Vagina (tissue), 2 donors: Measurements from ENCODE around the gene TAF3. TPM values are rescaled to one million over a fixed set of nuclear protein-coding genes. Genes with fewer than 3 reads are reported as not detected.

Source experiments
- DNase-seq, 2 donors: peaks; one replicate each; pipeline ENCODE4 v3.0.0-alpha.2; 2017; ENCODE audit errors: extremely low spot score in 2 of 2
- H3K27ac ChIP-seq: fragments of 200-600 bp; sonication (generic); one replicate; pipeline ENCODE4 v1.5.1; 2019
- H3K27me3 ChIP-seq: fragments of 200-600 bp; sonication (generic); one replicate; pipeline ENCODE4 v1.5.1; 2019
- H3K36me3 ChIP-seq, 2 donors: fragments of 200-600 bp; sonication (generic); one replicate each; pipeline ENCODE4 v1.5.1; 2017 to 2019
- H3K4me1 ChIP-seq: fragments of 200-600 bp; sonication (generic); one replicate; pipeline ENCODE4 v1.5.1; 2019
- H3K4me3 ChIP-seq, 2 donors: fragments of 200-600 bp; sonication (generic); 1 replicate in 1 of 2; 2 replicates in 1 of 2; pipeline ENCODE4 v1.5.1; 2016 to 2019
- H3K9me3 ChIP-seq: fragments of 200-600 bp; sonication (generic); one replicate; pipeline ENCODE4 v1.5.1; 2019
- POLR2A ChIP-seq, 2 donors: fragments of 450-650 bp; IDR thresholded peaks; one replicate each; pipeline ENCODE4 v1.6.1; 2017; ENCODE audit warnings: antibody characterized with exemption in 2 of 2, mild to moderate bottlenecking in 2 of 2, moderate library complexity in 2 of 2
- POLR2AphosphoS5 ChIP-seq, 2 donors: sonication (generic); formaldehyde crosslinking; IDR thresholded peaks; one replicate each; pipeline ENCODE4 v1.9.0; 2017; ENCODE audit warnings: antibody characterized with exemption in 2 of 2, mild to moderate bottlenecking in 2 of 2, low read depth in 1 of 2; ENCODE audit not compliant: insufficient read depth in 1 of 2
- intact Hi-C: fragments of 100-400 bp; cut with DNase I; formaldehyde crosslinking; loops from one replicate; pipeline ENCODE4 v1.15.1; 2023
- total RNA-seq: library from RNA; depleted of rRNA; stranded (reverse); fragments of >200 nt; gene quantifications from one replicate; pipeline ENCODE4 v1.2.3, GENCODE V29; 2016
- TF ChIP-seq, protein P1 (sequence below), 3 experiments: fragments of 450-650 bp in 2 of 3; fragments of 200-600 bp in 1 of 3; sonication (generic) in 1 of 3; IDR thresholded peaks; one replicate each; pipeline ENCODE4 v1.5.1; 2017 to 2019; ENCODE audit warnings: antibody characterized with exemption in 3 of 3, mild to moderate bottlenecking in 2 of 3, moderate library complexity in 2 of 3

Gene TAF3
- total RNA-seq, 1 donor from 2014 or later = 9.8 TPM

DNA sequence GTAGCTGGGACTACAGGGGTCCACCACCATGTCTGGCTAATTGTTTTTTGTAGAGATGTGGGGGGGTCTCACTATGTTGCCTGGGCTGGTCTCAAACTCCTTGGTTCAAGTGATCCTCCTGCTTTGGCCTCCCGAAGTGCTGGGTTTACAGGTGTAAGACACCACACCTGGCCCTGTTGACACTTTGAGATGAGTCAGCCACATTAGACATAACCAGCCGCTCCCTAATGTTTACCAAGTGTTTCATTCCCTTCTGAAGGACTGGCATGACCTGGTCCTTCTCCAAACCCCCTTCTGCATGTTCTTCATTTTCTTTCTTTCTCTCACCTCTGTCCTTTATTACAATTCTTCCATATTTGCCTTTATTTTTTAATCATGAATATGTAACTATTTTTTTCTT, 67.8 kb downstream of the TAF3 start:
- Histone ChIP-seq H3K27me3 (no peaks in the 10 kb centered on the region), H3K36me3 (no peaks in the 10 kb centered on the region), H3K9me3 (no peaks in the 10 kb centered on the region), H3K27ac (no peak overlapping the region), H3K4me3 (no peak overlapping the region), H3K4me1 (no peaks in the 10 kb centered on the region)
- TF ChIP-seq, protein P1, sequence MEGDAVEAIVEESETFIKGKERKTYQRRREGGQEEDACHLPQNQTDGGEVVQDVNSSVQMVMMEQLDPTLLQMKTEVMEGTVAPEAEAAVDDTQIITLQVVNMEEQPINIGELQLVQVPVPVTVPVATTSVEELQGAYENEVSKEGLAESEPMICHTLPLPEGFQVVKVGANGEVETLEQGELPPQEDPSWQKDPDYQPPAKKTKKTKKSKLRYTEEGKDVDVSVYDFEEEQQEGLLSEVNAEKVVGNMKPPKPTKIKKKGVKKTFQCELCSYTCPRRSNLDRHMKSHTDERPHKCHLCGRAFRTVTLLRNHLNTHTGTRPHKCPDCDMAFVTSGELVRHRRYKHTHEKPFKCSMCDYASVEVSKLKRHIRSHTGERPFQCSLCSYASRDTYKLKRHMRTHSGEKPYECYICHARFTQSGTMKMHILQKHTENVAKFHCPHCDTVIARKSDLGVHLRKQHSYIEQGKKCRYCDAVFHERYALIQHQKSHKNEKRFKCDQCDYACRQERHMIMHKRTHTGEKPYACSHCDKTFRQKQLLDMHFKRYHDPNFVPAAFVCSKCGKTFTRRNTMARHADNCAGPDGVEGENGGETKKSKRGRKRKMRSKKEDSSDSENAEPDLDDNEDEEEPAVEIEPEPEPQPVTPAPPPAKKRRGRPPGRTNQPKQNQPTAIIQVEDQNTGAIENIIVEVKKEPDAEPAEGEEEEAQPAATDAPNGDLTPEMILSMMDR (IDR thresholded peaks at IDR 0.05) = no peak
- no peak for TF ChIP-seq POLR2AphosphoS5 (IDR thresholded peaks at IDR 0.05; ENCODE audit: insufficient read depth in 1 of 2, low read depth in 1 of 2)
- no peak for TF ChIP-seq POLR2A (IDR thresholded peaks at IDR 0.05)
- intact Hi-C loops = no loop called here
- no peak for DNase-seq

DNA sequence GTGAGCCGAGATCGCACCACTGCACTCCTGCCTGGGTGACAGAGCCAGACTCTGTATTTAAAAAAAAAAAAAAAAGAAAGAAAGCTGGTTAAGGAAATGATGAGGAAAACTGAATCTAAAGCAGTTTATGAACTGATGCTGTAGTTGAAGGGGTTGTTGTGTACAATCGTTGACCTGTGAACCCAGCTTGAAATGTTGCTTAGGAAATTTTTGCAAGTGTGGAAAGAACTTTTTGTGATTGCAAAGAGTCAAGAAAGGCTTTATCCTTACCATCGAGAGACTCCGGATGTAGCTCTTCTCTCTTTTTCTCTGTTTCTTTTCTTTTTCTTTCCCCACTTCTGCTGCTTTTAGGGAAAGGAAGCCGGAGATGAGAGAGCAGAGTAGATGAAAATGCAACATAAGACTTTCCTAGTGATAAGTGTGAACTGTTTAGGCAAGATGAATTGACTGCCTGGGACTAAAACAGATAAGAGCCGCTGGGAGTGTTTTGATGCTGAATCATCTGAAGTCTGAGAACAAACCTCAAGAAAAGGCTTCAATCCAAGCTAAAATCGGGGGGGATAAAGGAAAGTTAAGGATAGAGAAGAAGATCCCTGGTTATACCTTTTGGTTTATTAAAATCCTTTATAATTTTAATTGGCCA, 69.0 kb downstream of the TAF3 start:
- H3K4me1 ChIP-seq = no peaks in the 10 kb centered on the region
- intact Hi-C loops = no loop called here
- H3K9me3 ChIP-seq = no peaks in the 10 kb centered on the region
- H3K27ac ChIP-seq = no peak overlapping the region
- TF ChIP-seq POLR2AphosphoS5 (IDR thresholded peaks at IDR 0.05; ENCODE audit: insufficient read depth in 1 of 2, low read depth in 1 of 2) (no peak), POLR2A (IDR thresholded peaks at IDR 0.05) (no peak)
- TF ChIP-seq, protein P1 (IDR thresholded peaks at IDR 0.05) = no peak
- no peak overlapping the region for H3K4me3 ChIP-seq
- H3K36me3 ChIP-seq = no peaks in the 10 kb centered on the region
- no peak for DNase-seq
- no peaks in the 10 kb centered on the region for H3K27me3 ChIP-seq

DNA sequence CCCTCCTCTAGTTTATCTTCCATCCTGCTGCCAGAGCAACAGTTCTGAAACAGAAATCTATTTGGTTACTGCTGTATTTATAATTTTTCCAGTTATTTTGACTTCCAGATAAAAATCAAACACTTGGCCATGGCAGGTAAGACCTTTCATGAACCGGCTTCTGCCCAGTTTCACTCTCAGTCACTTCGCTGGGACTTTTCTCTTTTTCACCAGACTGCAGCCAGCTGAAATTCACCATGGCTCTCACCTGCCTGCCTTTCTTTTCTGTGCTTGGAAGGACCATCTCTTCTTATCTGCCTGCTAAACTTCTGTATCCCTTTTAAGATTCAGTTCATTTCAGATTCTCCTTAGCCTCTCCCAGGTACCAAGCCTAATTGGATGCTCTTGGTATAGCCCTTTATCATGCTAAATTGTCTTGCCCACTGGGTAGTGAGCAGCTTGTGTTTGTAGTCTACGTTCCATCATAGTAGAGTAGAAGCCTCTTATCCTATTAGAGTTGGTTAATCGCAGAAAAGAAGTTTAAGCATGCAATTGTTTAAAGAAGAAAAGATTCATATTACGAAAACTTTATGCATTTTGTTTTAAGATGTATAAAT, 71.7 kb downstream of the TAF3 start:
- Histone ChIP-seq H3K27ac (no peak overlapping the region), H3K4me1 (peaks cover 3% of the 10 kb centered on the region), H3K9me3 (no peaks in the 10 kb centered on the region), H3K27me3 (no peaks in the 10 kb centered on the region), H3K36me3 (no peaks in the 10 kb centered on the region), H3K4me3 (no peak overlapping the region)
- no peak for TF ChIP-seq POLR2A (IDR thresholded peaks at IDR 0.05)
- TF ChIP-seq POLR2AphosphoS5 (IDR thresholded peaks at IDR 0.05; ENCODE audit: insufficient read depth in 1 of 2, low read depth in 1 of 2) = no peak
- DNase-seq = no peak
- intact Hi-C loops = no loop called here

DNA sequence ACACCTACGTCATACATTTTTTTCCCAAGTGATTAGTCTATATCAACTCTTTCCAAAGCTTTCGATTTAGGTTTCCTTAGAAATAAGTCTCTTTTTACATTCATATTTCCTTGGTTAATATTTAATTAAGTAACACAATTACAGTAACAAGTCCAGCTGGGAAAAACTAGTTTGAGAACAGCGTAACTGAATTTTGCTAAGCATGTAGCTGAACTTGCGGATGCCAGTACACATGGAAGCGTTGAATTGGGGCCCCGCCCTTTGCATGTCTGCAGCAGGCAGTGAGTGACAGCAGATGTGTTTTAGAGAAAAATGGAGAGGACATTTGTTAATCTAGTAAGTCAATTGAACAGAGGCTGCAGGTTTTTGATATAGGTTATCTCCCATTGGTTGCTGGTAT, 72.5 kb downstream of the TAF3 start:
- DNase-seq = no peak
- no peak for TF ChIP-seq POLR2A (IDR thresholded peaks at IDR 0.05)
- TF ChIP-seq, protein P1 (IDR thresholded peaks at IDR 0.05) = no peak
- Histone ChIP-seq H3K9me3 (no peaks in the 10 kb centered on the region), H3K27ac (no peak overlapping the region), H3K4me3 (no peak overlapping the region), H3K4me1 (peaks cover 6% of the 10 kb centered on the region), H3K27me3 (no peaks in the 10 kb centered on the region), H3K36me3 (no peaks in the 10 kb centered on the region)
- intact Hi-C loops = no loop called here

DNA sequence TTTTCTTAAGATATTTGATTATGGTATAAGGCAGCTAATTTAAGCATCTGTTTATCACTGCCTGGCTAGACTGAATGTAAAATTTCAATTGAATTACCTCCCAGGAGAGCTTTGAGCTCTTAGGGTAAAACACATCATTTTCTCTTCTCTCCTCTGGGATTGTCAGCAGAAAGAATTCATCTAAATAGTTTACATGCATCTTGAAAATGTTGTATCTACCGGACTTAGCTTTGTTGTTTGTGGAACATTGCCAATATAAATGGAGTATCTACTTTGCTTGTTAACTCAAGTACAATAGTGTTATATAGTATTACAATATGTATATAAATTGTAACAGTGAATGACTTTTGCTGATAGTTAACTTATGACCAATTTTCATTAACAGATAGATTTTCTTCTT, 73.3 kb downstream of the TAF3 start:
- no peaks in the 10 kb centered on the region for H3K9me3 ChIP-seq
- H3K4me1 ChIP-seq = peaks cover 6% of the 10 kb centered on the region
- H3K27ac ChIP-seq = no peak overlapping the region
- intact Hi-C loops = no loop called here
- H3K4me3 ChIP-seq = no peak overlapping the region
- TF ChIP-seq, protein P1 (IDR thresholded peaks at IDR 0.05) = no peak
- TF ChIP-seq POLR2AphosphoS5 (IDR thresholded peaks at IDR 0.05; ENCODE audit: insufficient read depth in 1 of 2, low read depth in 1 of 2) = no peak
- TF ChIP-seq POLR2A (IDR thresholded peaks at IDR 0.05) = no peak
- DNase-seq = no peak
- H3K36me3 ChIP-seq = no peaks in the 10 kb centered on the region
- no peaks in the 10 kb centered on the region for H3K27me3 ChIP-seq
